Endothelial cell of umbilical vein (primary cell): ENCODE measurements around the gene DPF3. TPM values are rescaled to one million over a fixed set of nuclear protein-coding genes. Genes with fewer than 3 reads are reported as not detected.

ENCODE experiments used
- BruUV-seq: library from RNA; stranded (reverse); fragments of 400-500 nt; replicated peaks from 2 replicates; lab custom pipeline; 2021; lab: Mats Ljungman, UMichigan
- CTCF ChIA-PET: fragments of 300-600, 350-600 bp; sonication (Branson Sonifier 250); formaldehyde crosslinking; loops from one replicate; lab custom pipeline; 2021; ENCODE audit warnings: antibody characterized with exemption, inconsistent platforms; lab: Charles Lee
- POLR2A ChIA-PET: fragments of 300-600, 350-600 bp; sonication (Branson Sonifier 250); formaldehyde crosslinking; loops from one replicate; lab custom pipeline; 2021; ENCODE audit warnings: antibody characterized with exemption, inconsistent platforms; lab: Charles Lee
- DNase-seq: peaks from one replicate; pipeline ENCODE4 v3.0.0-alpha.2; 2011; ENCODE audit warnings: low read depth, low spot score
- FAIRE-seq: peaks from 2 replicates; lab custom pipeline; 2011; peaks lifted over from hg19 to GRCh38; lab: Jason Lieb, UNC
- H2AFZ ChIP-seq: 2 replicates; pipeline ENCODE4 v1.6.0; 2012; ENCODE audit warnings: low read depth, low read length, control low read depth, inconsistent platforms
- H3K27ac ChIP-seq: 2 replicates; pipeline ENCODE4 v1.5.1; 2011; ENCODE audit warnings: low read depth, mild to moderate bottlenecking, control low read depth, low read length, moderate library complexity; ENCODE audit not compliant: insufficient read depth
- H3K27me3 ChIP-seq, 2 experiments: 2 replicates each; pipeline versions ENCODE4 v1.6.0 to v1.6.1; 2011; ENCODE audit warnings: low read length in 2 of 2, mixed read lengths in 1 of 2; ENCODE audit not compliant: control insufficient read depth in 2 of 2, insufficient read depth in 2 of 2
- H3K36me3 ChIP-seq, 2 experiments: 2 replicates in 1 of 2; 3 replicates in 1 of 2; pipeline ENCODE4 v1.5.1; 2011; ENCODE audit warnings: low read length in 2 of 2, mild to moderate bottlenecking in 1 of 2, moderate library complexity in 1 of 2; ENCODE audit not compliant: control insufficient read depth in 2 of 2, insufficient read depth in 2 of 2; ENCODE audit errors: extremely low read depth in 1 of 2
- H3K4me1 ChIP-seq: 3 replicates; pipeline ENCODE4 v1.5.1; 2011; ENCODE audit warnings: mild to moderate bottlenecking, low read length; ENCODE audit not compliant: control insufficient read depth, insufficient read depth; ENCODE audit errors: extremely low read depth
- H3K4me2 ChIP-seq: 2 replicates; pipeline ENCODE4 v1.6.1; 2011; ENCODE audit warnings: low read length, control low read depth, mixed read lengths; ENCODE audit not compliant: insufficient read depth
- H3K4me3 ChIP-seq, 3 experiments: fragments of 200-600 bp in 1 of 3; sonication (generic), shearing (Covaris generic) in 1 of 3; replicated peaks in 1 of 3; 2 replicates each; pipeline ENCODE4 v1.5.1; 2011 to 2016; ENCODE audit warnings: control low read depth in 3 of 3, low read length in 3 of 3, mild to moderate bottlenecking in 2 of 3, inconsistent platforms in 1 of 3, low read depth in 1 of 3, moderate library complexity in 1 of 3; ENCODE audit not compliant: insufficient read depth in 1 of 3
- H3K79me2 ChIP-seq: 2 replicates; pipeline ENCODE4 v1.6.0; 2012; ENCODE audit warnings: low read length, inconsistent platforms; ENCODE audit not compliant: control insufficient read depth, insufficient read depth
- H3K9ac ChIP-seq: replicated peaks from 2 replicates; pipeline ENCODE3; 2011; ENCODE audit warnings: low read length, control low read depth; ENCODE audit not compliant: insufficient read depth; ENCODE audit errors: extremely low read depth
- H3K9me1 ChIP-seq: replicated peaks from 3 replicates; pipeline ENCODE4 v1.6.0; 2011; ENCODE audit warnings: mild to moderate bottlenecking, low read length; ENCODE audit not compliant: control insufficient read depth, insufficient read depth; ENCODE audit errors: extremely low read depth
- H3K9me3 ChIP-seq: replicated peaks from 2 replicates; pipeline ENCODE4 v1.5.1; 2012; ENCODE audit warnings: low read length, inconsistent platforms; ENCODE audit not compliant: control insufficient read depth, insufficient read depth
- H4K20me1 ChIP-seq: replicated peaks from 2 replicates; pipeline ENCODE3; 2011; ENCODE audit warnings: mild to moderate bottlenecking, low read length; ENCODE audit not compliant: control insufficient read depth, insufficient read depth; ENCODE audit errors: extremely low read depth
- EZH2 ChIP-seq: IDR thresholded peaks from 2 replicates; pipeline ENCODE4 v1.6.1; 2012; ENCODE audit warnings: borderline replicate concordance, low read depth, mild to moderate bottlenecking, moderate library complexity, low read length, inconsistent platforms; ENCODE audit not compliant: severe bottlenecking
- FOS ChIP-seq: IDR thresholded peaks from 2 replicates; pipeline ENCODE4 v1.6.1; 2011; ENCODE audit warnings: mild to moderate bottlenecking, low read length, moderate library complexity, borderline replicate concordance; ENCODE audit not compliant: insufficient read depth
- GATA2 ChIP-seq: IDR thresholded peaks from 2 replicates; pipeline ENCODE4 v1.7.0; 2011; ENCODE audit warnings: low read depth, mild to moderate bottlenecking, moderate library complexity, mixed read lengths, low read length; ENCODE audit not compliant: insufficient read length, insufficient read depth
- JUN ChIP-seq: IDR thresholded peaks from 2 replicates; pipeline ENCODE4 v1.6.1; 2011; ENCODE audit warnings: borderline replicate concordance, low read depth; ENCODE audit not compliant: insufficient read length, insufficient read depth
- MYC ChIP-seq: IDR thresholded peaks from one replicate; pipeline ENCODE4 v1.6.1; 2011; ENCODE audit warnings: mild to moderate bottlenecking, low read depth, low read length
- POLR2A ChIP-seq: IDR thresholded peaks from 2 replicates; pipeline ENCODE4 v1.6.1; 2012; ENCODE audit warnings: low read depth, mild to moderate bottlenecking, control low read depth, low read length
- POLR2AphosphoS5 ChIP-seq: IDR thresholded peaks from 2 replicates; pipeline ENCODE4 v1.6.1; 2012; ENCODE audit warnings: low read depth, mild to moderate bottlenecking, control low read depth, low read length, moderate library complexity; ENCODE audit not compliant: insufficient read depth
- dilution Hi-C: fragments of 300-500 bp; cut with MboI; formaldehyde crosslinking; loops from one replicate; pipeline ENCODE4 v1.15.0; 2019; ENCODE audit warnings: low sequenced_read_pairs; ENCODE audit not compliant: extremely low pct_ligation_motif_present
- intact Hi-C: fragments of 100-400 bp; cut with micrococcal nuclease; formaldehyde crosslinking; loops from one replicate; pipeline ENCODE4 v1.10.0; 2022
- polyA plus RNA-seq, 4 experiments: library from polyadenylated mRNA; depleted of rRNA in 3 of 4; stranded (reverse) in 3 of 4; unstranded in 1 of 4; fragments of >200 nt; gene quantifications; 2 replicates each; pipeline versions ENCODE4 v1.2.1 to v1.2.3, GENCODE V29; 2011 to 2012; ENCODE audit warnings: missing spikeins in 1 of 4
- total RNA-seq: library from RNA; stranded (reverse); gene quantifications from 2 replicates; pipeline ENCODE4 v1.2.3, GENCODE V29; 2021
- TF ChIP-seq, protein P1 (sequence below), 2 donors: IDR thresholded peaks; 1 replicate in 1 of 2; 2 replicates in 1 of 2; pipeline ENCODE4 v1.5.1; 2011; ENCODE audit warnings: low read length in 2 of 2, mild to moderate bottlenecking in 2 of 2, moderate library complexity in 2 of 2, control low read depth in 1 of 2, inconsistent platforms in 1 of 2, low read depth in 1 of 2; ENCODE audit not compliant: insufficient read depth in 1 of 2; ENCODE audit errors: extremely low read depth in 1 of 2
- TF ChIP-seq, protein P2 (sequence below): IDR thresholded peaks from 2 replicates; pipeline ENCODE4 v1.6.1; 2011; ENCODE audit not compliant: insufficient read depth, insufficient read length

DPF3 gene
- total and polyA plus RNA-seq, 2 donors (not counting 3 experiments of a cell fraction or from before 2014, with no cell fraction given): 2.4 to 3.5 TPM

DNA sequence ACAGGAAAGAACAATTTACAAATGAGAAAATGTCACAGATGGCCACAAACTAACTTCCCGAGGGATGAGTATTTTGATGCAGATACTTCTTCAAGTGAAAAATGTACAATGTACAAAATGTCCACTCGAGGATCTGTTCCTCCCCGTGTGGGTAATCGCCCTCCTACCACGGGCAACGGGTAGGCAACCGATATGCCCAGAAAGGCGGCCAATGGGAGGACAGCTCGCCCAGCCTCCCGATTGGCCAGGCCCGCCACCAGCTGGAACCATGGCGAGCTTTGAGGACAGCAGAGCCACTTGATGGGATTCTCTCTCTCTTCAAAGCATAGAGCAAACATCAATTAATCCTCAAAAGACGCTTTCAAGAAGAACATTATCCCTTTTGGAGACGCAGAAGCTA lies 42.3 kb downstream of the DPF3 start:
- DNase-seq (no peak), FAIRE-seq (no peak)
- ChIA-PET CTCF (interaction anchor here (1.4 kb wide), 1 partner anchor 8 kb away, joined by 3 read pairs; no protein-coding TSS in a partner anchor), POLR2A (no interaction called here)
- no peaks in the 10 kb centered on the region for H3K27me3 ChIP-seq
- no peaks in the 10 kb centered on the region for H4K20me1 ChIP-seq
- no peaks in the 10 kb centered on the region for H3K9me1 ChIP-seq
- TF ChIP-seq POLR2AphosphoS5: no peak
- TF ChIP-seq MYC: no peak
- TF ChIP-seq EZH2: no peak
- TF ChIP-seq GATA2: no peak
- TF ChIP-seq POLR2A: no peak
- TF ChIP-seq, protein P1, sequence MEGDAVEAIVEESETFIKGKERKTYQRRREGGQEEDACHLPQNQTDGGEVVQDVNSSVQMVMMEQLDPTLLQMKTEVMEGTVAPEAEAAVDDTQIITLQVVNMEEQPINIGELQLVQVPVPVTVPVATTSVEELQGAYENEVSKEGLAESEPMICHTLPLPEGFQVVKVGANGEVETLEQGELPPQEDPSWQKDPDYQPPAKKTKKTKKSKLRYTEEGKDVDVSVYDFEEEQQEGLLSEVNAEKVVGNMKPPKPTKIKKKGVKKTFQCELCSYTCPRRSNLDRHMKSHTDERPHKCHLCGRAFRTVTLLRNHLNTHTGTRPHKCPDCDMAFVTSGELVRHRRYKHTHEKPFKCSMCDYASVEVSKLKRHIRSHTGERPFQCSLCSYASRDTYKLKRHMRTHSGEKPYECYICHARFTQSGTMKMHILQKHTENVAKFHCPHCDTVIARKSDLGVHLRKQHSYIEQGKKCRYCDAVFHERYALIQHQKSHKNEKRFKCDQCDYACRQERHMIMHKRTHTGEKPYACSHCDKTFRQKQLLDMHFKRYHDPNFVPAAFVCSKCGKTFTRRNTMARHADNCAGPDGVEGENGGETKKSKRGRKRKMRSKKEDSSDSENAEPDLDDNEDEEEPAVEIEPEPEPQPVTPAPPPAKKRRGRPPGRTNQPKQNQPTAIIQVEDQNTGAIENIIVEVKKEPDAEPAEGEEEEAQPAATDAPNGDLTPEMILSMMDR (IDR thresholded peaks at IDR 0.05; ENCODE audit: extremely low read depth in 1 of 2, insufficient read depth in 1 of 2, low read depth in 1 of 2, low read length in 2 of 2): no peak
- TF ChIP-seq JUN: no peak
- no peak for TF ChIP-seq FOS
- TF ChIP-seq, protein P2, sequence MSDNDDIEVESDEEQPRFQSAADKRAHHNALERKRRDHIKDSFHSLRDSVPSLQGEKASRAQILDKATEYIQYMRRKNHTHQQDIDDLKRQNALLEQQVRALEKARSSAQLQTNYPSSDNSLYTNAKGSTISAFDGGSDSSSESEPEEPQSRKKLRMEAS: no peak
- H3K79me2 ChIP-seq: peaks cover 2% of the 10 kb centered on the region
- H3K27ac ChIP-seq: no peak overlapping the region
- intact Hi-C loops (no loop called here), dilution Hi-C loops (no loop called here)
- H3K4me1 ChIP-seq: peaks cover 4% of the 10 kb centered on the region
- BruUV-seq: no TSS peak
- H3K4me2 ChIP-seq: no peak overlapping the region
- no peak overlapping the region for H3K4me3 ChIP-seq
- H3K36me3 ChIP-seq: no peaks in the 10 kb centered on the region
- no peak overlapping the region for H3K9ac ChIP-seq
- no peak overlapping the region for H2AFZ ChIP-seq
- H3K9me3 ChIP-seq: no peaks in the 10 kb centered on the region
